ENCODE data around the gene LARGE1.

DNA sequence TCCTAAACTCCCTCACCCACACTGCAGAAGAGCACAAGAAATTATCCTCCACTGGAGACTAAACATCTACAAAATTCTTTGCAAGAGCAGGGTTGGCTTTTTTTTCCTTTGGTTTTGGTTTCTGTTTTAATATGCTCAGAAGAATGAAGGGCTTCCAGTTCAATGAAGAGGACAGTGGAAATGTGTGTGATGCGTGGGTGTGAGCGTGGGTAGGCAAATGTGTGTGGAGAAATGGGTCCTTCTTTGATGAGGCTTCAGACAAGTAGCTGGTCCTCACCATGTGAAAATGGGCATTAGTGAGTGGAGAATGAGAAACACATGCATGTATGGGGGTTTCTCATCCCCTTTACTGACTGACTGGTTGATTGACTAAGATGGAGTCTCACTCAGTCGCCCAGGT is 598.8 kb downstream of the LARGE1 start:
- TF ChIP-seq POLR2A (IDR thresholded peaks at IDR 0.05) (no peak), POLR2AphosphoS5 (IDR thresholded peaks at IDR 0.05) (no peak)
